ENCODE data around the gene OBSCN.
A peak's percentile ranks its signal among the peaks of the same experiment; 100 is the strongest.

Gene OBSCN, protein sequence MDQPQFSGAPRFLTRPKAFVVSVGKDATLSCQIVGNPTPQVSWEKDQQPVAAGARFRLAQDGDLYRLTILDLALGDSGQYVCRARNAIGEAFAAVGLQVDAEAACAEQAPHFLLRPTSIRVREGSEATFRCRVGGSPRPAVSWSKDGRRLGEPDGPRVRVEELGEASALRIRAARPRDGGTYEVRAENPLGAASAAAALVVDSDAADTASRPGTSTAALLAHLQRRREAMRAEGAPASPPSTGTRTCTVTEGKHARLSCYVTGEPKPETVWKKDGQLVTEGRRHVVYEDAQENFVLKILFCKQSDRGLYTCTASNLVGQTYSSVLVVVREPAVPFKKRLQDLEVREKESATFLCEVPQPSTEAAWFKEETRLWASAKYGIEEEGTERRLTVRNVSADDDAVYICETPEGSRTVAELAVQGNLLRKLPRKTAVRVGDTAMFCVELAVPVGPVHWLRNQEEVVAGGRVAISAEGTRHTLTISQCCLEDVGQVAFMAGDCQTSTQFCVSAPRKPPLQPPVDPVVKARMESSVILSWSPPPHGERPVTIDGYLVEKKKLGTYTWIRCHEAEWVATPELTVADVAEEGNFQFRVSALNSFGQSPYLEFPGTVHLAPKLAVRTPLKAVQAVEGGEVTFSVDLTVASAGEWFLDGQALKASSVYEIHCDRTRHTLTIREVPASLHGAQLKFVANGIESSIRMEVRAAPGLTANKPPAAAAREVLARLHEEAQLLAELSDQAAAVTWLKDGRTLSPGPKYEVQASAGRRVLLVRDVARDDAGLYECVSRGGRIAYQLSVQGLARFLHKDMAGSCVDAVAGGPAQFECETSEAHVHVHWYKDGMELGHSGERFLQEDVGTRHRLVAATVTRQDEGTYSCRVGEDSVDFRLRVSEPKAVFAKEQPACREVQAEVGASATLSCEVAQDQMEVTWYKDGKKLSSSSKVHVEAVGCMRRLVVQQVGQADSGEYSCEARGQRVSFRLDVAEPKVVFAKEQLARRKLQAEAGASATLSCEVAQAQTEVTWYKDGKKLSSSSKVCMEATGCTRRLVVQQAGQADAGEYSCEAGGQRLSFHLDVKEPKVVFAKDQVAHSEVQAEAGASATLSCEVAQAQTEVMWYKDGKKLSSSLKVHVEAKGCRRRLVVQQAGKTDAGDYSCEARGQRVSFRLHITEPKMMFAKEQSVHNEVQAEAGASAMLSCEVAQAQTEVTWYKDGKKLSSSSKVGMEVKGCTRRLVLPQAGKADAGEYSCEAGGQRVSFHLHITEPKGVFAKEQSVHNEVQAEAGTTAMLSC (N-terminal part only)

DNA sequence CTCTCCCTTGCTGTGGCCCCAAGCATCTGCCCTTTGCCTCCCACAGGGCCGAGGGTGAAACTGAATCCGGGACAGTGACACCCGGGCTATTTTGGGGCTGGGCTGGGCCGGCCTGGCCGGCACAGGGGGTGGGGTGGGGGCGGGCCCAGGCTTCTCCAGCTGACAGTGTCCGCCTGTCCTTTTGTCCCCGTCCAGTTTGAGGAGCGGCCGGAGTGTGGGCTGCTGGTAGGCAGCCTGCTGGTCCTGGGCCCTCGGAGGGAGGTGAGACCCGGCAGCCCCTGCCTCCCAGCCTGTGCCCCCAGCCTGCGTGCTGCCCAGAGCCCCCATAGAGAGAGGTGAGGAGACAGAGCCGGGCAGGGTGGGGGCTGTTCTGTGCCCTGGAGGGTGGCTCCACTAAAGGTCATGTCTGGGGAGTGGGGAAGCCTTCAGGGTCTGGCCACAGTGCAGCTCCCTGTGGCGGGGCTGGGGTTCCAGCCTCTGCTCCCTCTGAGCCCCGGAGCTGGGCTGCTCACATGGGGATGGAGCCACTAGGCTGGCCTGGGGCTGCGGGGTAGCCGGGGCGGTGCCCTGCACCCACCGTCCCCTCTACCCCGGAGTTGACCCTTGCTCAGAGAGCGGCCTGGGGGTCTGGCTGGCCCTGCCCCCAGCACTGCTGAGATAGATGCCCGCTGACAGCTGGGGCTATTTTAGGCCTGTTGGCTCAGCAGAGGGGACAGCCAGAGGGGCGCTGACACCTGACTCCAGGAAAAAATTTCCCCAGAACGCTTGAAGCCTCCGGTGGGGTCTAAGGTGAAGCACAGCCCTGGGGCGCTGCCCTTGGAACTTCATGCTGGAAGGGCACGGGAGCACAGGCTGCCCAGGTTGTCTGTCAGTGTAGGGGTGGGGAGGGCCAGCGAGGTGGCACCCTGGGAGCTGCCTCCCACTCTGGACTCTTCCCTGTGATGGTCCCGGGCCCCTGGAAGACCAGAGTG, at the start of gene OBSCN:
OBSCN (plus strand) TSS at position 194 of the 971 bp plus-strand sequence. CDS start 3,740 bp downstream, outside the sequence.
- DNase-seq = no peak

DNA sequence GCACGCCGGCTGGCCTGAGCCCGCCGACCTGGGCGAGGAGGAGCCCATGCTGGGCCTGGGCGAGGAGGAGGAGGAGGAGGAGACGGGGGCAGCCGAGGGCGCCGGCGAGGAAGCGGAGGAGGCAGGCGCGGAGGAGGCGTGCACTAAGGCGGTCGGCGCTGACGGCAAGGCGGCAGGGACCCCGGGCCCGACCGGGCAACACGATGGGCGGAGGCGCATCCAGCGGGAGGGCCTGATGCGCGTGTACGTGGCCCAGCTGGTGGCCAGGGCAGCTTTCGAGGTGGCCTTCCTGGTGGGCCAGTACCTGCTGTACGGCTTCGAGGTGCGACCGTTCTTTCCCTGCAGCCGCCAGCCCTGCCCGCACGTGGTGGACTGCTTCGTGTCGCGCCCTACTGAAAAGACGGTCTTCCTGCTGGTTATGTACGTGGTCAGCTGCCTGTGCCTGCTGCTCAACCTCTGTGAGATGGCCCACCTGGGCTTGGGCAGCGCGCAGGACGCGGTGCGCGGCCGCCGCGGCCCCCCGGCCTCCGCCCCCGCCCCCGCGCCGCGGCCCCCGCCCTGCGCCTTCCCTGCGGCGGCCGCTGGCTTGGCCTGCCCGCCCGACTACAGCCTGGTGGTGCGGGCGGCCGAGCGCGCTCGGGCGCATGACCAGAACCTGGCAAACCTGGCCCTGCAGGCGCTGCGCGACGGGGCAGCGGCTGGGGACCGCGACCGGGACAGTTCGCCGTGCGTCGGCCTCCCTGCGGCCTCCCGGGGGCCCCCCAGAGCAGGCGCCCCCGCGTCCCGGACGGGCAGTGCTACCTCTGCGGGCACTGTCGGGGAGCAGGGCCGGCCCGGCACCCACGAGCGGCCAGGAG, 49.5 kb upstream of the OBSCN start:
- no peak for DNase-seq

DNA sequence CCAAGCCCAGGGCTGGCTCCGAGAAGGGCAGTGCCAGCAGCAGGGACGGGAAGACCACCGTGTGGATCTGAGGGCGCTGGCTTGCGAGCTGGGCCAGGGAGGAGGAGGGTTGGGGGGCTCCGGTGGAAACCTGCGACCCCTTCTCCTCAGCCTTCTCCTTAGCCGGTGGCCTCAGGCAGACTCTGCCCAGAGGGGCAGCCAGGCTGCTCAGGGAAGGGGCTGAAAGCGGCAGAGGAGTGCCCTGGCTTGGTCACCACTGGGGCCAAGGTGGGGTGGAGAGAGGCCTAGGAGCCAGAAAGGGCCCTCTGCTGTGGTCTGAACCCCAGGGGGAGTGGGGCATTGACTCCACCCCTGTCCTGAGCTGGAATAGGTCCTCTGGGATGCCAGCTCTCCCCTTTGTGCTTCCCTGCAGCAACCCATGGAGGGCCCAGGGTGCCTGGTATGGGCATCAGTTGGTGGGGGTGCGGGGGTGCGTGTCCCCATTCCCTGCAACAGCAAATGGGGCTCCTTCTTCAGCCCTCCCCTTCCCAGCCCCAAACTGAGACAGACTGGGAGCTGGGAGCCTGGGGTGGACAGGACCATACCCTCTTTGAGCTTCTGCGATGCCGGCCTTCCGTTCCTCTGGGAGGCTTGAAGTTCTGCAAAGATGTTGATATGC, 48.7 kb upstream of the OBSCN start:
- no peak for DNase-seq

DNA sequence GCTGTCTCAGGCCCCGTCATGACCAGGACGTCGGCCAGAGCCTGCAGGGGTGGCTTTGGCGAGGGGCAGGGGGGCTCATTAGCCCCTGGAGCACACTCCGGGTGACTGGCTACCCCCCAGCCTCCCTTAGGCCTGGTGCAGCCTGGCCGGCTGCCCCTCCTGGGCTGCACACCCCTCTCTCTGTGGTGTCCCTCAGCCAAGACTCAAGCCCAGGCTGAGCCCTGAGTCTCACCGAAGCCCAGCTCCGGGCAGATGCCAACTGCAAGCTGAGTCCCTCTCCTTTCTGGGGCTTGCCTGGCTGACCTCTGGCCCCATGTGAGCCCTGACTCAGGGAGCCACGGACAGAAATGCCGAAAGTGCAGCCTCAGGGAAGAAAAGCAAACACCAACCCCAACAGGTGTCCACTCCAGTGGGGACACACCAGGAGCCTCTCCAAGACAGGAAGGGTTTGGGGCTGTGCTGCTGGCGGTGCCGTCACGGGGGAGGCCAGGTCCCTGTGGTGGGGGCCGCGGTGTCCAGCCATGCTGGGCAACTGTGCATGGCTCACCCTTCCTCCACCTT, 47.6 kb upstream of the OBSCN start:
- no peak for DNase-seq

DNA sequence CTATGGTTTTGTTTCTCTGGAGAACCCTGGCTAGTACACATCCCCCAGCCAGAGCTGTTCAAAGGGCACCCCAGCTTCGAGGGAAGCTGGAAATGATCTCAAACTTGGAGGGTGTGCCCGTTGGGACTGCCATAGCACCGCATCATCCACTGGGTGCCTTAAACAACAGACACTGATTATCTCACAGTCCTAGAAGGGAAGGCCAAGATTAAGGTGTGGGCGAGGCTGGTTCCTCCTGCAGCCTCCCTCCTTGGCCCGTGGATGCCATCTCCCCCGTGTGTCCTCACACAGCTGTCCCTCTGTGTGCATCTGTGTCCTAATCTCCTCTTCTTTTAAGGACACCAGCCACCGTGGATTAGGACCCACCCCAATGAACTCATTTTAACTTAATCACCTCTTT, 46.5 kb upstream of the OBSCN start:
- DNase-seq = no peak

DNA sequence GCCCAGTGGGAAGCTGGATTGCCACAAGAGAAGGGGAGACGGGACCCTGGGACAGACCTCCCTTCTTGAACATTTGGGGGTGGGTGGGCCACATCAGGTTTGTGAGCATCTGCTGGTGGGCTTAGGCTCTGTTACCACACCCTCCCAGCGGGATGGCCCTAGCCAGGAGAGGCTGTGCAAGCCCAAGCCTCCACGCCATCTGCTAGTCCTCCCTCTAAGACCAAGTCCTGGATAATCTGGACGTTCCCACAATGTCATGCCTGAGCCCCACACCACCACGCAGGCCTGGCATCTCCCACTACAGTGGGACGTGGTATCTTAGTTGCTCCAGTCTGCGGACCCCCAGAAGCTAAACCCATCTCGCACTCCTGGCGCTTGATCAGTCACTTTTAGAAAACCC, 46.0 kb upstream of the OBSCN start:
- no peak for DNase-seq

DNA sequence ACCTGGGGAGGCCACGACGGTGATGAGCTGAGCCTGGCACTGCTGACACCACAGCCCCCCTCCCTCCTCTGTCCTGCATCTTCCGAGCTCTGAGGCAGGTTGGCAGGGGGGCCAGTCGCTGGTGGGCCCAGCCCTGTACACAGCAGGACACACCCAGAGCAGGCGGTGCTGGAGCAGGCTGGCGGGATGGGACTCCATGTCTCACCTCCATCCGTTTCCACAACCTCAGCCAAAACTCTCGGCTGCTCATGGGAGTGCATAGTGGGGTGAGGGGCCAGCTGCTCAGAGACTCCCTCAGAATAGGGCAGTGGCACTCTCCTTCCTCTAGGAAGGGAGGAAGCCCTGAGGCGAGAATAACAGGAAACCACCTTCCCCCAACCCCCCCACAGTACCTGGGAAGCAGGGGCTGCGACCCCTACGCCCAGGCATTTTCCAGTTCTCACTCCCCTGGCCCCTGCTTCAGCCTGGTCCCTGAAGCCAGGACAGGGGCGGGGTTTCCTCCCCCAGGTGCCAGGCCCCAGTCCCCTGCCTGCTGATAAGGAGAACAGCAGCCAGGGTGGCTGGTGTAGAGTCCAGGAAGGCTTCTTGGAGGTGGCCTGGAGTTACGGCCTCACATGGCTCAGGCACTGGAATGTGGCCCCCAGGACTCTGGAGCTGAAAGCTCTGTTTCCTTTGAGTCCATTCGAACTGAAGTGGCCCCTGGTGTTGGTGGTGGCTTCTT, 45.4 kb upstream of the OBSCN start:
- no peak for DNase-seq

DNA sequence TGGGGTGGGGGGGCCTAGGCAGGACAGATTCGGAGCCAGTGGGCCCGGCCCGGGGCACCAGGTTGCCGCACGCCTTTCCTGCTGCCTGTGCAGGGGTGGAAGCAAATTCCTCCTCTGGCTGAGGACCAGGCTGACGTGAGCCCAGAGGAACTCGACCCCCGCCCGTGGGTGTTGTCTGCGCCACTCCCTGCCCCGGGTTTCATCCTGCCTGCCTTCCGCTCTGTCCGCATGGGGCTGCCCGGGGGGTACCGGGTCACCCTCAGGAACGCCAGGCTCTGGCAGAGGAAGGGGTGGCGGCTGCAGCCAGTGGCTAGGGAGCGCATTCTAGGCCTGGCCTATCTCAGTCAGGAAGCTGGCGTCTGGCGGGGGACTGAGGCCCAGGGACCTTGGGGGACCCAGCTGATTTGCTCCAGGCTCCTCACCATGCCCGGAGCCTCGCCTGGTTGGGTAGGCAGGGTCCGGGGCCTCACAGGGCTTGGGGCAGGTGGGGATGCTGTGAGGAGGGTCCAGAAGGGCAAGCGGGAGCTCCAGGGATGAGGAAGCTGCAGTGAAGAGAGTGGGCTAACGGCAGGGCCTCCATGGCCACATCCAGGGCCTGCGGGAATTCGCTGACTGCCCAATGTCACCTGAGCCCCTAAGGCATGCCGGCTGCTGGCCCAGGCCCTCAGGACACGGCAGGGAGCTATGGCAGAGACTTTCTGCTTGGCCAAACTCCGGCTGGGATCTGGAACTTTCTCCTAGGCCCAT, 44.7 kb upstream of the OBSCN start:
- no peak for DNase-seq

DNA sequence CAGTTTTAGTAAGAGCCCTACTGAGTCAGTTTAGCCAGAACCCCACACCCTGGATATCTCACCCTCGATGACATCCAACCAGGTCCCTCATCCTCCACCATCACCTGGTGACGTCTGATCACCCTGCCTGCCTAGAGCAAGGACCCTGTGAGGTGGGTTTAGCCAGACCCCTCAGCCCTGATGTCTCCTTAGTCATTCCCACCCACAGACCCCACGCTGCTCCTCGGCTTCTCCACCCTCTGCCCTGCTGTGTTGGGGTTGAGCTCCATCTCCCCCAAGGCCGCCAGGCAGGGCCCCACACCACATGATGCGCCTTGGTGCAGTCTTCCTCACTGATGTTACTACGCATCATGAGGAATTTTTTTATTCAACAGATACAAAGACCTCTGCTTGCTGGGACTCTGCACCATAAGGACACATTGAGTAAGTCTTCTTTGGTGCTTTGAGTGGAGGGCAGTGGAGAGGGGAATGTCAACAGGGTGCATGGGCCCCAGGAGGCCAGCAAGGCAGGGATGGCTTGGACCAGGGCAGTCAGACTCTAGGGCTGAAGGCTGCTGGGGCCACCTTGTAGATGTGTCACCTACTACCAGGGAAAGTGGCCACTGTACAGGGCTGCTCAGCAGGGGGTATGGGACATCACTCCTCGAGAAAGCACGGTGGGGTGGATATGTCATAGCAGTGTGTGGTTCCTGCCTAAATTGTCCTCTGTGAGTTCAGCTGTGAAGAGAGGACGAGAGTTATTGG, 43.9 kb upstream of the OBSCN start:
- no peak for DNase-seq

DNA sequence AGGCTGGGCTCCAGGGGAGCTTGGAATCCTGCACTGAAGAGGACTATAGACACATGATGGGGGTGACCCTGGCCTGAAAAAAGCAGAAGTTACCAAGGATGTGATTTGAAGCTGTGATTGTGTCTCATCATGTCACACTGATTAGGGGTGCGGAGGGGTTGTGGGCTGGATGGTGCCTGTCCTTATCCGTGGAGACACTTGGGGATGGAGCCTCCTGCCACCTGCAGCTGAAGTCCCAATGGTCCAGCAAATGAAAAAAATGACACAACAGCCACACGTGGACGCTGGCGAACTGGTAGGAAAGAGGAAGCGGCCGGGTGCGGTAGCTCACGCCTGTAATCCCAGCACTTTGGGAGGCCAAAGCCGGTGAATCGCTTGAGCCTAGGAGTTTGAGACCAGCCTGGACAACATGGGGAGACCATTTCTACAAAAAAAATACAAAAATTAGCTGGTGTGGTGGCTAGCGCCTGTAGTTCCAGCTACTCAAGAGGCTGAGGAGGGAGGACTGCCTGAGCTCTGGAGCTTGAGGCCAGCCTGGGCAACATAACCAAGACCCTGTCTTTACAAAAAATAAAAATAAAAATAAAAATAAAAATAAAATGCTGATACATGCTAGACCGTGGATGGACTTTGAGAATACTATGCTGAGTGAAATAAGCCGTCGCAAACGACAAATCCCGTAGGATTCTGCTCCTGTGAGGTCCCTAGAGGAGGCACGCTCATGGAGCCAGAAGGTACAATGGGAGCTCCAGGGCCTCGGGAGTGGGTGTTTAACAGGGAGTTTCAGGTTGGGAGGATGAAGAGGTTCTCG, 43.1 kb upstream of the OBSCN start:
- DNase-seq = peak; percentile 55

DNA sequence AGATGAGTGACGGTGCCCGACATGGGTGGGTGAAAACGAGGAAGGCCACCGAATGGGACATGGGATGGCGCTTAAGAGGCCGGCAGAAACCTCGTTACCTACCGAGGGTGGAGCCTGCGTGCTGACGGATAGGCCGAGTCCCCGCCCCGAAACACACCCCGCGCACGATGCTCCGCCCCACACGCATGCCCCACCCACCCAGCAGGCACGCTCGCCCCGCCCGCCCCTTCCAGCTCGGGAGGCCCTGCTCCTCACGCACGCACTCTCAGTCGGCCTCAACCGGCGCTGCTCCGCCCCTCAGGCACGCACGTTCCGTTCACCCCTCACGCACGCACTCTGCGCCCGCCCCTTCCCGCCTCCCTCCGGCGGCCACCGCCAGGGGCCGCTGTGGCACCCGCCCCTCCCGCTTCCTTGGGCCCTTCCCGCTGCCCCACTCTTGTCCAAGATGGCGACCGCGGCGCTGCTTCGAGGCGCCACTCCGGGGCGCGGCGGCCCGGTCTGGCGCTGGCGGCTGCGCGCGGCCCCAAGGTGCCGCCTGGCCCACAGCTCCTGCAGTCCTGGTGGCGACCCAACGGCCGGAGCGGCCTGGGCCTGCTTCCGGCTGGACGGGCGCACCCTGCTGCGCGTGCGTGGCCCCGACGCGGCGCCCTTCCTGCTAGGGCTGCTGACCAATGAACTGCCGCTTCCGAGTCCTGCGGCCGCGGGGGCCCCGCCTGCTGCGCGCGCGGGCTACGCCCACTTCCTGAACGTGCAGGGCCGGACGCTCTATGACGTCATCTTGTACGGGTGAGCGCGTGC, 42.3 kb upstream of the OBSCN start, which contains the start of gene IBA57:
IBA57 (plus strand) TSS at position 433 of the 798 bp plus-strand sequence; CDS start at position 446, 13 bp downstream.
- DNase-seq = peak; percentile 93

DNA sequence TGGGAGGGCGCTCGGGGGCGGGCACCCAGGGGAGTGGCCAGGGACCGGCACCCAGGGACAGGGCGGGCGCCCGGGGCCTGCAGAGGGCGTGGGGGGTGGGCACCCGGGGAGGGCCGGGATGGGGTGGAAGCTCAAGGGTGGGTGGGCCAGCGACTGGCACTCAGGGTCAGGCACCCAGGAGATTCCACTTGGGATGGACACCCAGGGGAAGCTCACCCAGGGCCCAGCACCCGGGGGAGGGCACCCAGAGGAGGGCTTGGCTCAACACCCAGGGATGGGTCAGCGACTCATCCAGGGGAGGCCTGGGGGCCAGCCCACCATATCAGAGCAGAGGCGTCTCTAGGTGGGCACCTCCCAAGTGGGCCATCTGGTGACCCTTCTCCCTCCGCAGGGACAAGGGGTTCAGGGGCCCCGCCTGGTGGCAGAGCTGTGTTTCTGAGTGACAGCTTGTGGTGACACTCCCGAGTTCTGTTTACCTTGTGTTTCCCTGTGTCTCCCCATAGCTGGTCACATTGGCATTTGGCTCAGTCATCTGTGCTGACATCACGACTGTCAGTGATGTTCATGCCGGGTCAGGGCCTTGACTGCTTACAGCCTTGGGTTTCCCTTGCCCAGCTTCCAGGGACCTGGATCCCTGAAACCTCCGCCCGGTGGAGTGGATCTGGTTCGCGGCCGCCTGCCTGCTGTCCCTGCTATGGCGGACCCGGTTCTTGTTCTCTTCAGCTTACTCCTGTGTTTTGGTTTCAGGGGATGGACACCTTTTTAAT, 41.5 kb upstream of the OBSCN start:
- DNase-seq = no peak

DNA sequence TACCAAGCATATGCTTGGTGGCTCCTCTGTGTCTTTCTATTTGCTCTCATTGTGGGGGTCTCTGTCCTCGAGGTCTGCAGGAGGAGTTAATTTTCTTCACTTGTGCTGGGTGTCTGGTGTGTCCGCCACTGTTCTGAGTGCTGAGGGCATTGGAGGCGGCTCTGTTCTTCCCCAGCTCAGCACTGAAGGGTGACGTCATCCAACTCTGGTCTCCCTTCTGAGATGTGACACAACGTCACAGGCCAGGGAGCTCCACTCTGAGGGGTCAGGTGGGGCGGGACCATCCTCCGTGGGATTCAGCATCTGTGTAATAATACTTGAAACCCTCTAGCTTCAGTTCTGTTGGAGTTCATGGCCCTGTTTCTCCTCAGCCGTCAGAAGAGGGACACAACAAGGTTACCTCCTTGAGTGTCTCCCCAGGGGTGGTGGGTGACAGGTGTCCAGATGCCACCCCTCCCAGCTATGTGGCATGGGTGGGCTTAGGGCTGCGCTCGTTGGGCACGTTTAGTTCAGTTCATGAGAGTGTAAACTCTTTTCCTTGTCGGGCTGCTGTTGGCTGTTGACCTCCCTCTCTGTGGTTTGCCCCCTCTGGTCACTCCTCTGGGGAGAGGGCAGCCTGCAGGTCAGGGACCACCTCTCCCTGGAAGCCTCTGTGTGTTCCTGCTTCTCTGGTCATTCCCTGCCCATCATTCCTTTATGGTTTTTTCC, 39.1 kb upstream of the OBSCN start:
- no peak for DNase-seq

DNA sequence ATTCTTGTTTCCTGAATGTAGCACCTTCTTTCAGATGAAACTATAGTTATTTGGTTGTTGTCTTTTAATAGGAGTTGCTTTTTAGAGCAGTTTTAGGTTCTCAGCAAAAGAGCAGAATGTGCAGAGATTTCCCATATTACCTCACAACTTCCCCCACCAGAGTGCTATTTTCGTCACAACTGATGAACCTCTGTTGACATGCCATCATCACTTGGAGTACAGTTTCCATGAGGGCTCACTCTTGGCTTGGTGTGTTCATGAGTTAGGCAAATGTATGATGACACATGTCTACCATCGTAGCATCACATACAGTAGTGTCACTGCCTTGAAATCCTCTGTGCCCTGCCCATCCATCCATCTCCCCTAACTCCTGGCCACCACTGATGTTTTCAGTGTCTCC, 38.5 kb upstream of the OBSCN start:
- no peak for DNase-seq

Data from SIG-M5 (cell line).